WERI-Rb-1 (cell line): Measurements from ENCODE around the gene NELL1.

Experiments used
- DNase-seq: peaks from one replicate; pipeline ENCODE4 v3.0.0-alpha.2; 2020
- H3K27ac ChIP-seq: fragments of 250-450 bp; sonication (Bioruptor Pico); 2 replicates; pipeline ENCODE4 v1.5.1; 2020; ENCODE audit warnings: mild to moderate bottlenecking, moderate library complexity
- H3K27me3 ChIP-seq: fragments of 250-450 bp; sonication (Bioruptor Pico); 2 replicates; pipeline ENCODE4 v1.5.1; 2021; ENCODE audit warnings: mild to moderate bottlenecking, low read depth, moderate library complexity; ENCODE audit not compliant: insufficient read depth, severe bottlenecking
- H3K36me3 ChIP-seq: fragments of 250-450 bp; sonication (Bioruptor Pico); 2 replicates; pipeline ENCODE4 v1.5.1; 2020; ENCODE audit warnings: mild to moderate bottlenecking, moderate library complexity
- H3K4me3 ChIP-seq: 2 replicates; pipeline ENCODE4 v1.5.1; 2011; ENCODE audit warnings: low read depth, mild to moderate bottlenecking, control low read depth, low read length
- H3K9me3 ChIP-seq: fragments of 250-450 bp; sonication (Bioruptor Pico); 2 replicates; pipeline ENCODE4 v1.5.1; 2021; ENCODE audit warnings: mild to moderate bottlenecking, moderate library complexity; ENCODE audit not compliant: severe bottlenecking
- TF ChIP-seq, protein P1 (sequence below): IDR thresholded peaks from 2 replicates; pipeline ENCODE4 v1.5.1; 2011; ENCODE audit warnings: low read depth, mild to moderate bottlenecking, control low read depth, inconsistent platforms, low read length

The NELL1 gene

DNA sequence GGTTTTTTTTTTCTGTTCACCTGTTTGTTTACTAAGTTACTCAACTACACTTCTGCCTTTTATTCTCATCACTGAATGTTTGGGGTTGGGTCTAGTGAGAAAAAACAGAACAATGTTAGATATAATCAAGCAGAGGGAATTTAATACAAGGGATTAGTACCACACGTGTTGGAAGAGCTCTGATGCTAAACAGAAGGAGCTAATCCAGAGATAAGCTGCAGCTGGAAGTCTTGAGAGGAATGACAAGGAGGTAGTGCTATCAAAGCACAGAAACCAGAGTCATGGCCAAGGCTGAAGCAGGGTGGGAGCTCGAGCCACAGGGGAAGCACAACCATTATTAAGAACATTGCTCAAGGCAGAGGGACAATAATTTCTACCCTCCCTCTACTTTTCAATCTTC, 919.4 kb downstream of the NELL1 start:
- Histone ChIP-seq H3K27ac (peak overlapping the region; percentile 50), H3K4me3 (no peak overlapping the region), H3K36me3 (no peaks in the 10 kb centered on the region), H3K27me3 (no peaks in the 10 kb centered on the region), H3K9me3 (no peaks in the 10 kb centered on the region)
- peak; percentile 61 for DNase-seq
- TF ChIP-seq, protein P1, sequence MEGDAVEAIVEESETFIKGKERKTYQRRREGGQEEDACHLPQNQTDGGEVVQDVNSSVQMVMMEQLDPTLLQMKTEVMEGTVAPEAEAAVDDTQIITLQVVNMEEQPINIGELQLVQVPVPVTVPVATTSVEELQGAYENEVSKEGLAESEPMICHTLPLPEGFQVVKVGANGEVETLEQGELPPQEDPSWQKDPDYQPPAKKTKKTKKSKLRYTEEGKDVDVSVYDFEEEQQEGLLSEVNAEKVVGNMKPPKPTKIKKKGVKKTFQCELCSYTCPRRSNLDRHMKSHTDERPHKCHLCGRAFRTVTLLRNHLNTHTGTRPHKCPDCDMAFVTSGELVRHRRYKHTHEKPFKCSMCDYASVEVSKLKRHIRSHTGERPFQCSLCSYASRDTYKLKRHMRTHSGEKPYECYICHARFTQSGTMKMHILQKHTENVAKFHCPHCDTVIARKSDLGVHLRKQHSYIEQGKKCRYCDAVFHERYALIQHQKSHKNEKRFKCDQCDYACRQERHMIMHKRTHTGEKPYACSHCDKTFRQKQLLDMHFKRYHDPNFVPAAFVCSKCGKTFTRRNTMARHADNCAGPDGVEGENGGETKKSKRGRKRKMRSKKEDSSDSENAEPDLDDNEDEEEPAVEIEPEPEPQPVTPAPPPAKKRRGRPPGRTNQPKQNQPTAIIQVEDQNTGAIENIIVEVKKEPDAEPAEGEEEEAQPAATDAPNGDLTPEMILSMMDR: no peak

DNA sequence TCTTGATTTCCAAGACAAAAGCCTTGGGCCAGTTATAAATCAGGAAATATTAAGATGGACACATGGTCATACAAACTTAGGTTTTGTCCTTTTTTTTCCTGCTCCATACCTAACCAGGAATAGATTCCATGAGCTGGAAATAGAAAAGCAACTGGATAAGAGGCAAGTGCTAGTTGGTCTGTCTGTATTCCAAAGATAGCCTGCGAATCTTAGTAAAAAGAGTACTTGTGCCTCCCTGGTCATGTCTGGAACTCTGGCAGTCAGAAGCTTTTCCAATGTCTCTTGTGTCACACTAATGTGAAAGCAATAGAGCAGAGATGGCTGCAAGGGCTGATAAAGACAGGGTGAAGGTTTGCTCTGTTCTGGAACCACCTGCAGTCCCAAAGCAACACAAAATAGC, 933.3 kb downstream of the NELL1 start:
- H3K27me3 ChIP-seq: no peaks in the 10 kb centered on the region
- no peaks in the 10 kb centered on the region for H3K9me3 ChIP-seq
- no peak for DNase-seq
- no peaks in the 10 kb centered on the region for H3K36me3 ChIP-seq
- H3K4me3 ChIP-seq: no peak overlapping the region
- no peak overlapping the region for H3K27ac ChIP-seq
- TF ChIP-seq, protein P1: no peak

DNA sequence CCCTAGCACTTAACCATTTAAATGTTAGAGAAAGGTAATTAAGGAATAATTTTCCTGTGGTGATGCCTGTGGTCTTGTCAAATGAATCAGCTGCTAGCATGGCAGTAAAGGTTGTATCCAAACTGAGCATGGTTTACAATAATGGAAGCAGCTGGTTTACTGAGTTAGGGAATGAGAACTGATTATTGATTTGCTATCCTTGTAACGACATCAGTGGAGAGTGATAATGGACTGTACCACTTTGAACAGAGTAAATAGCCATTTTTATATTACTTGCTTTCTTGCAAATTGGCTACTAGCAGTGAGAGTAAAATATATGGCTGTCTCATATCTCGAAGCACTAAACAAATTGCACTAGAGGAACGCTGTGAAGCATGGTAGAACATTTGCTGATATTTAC, 934.5 kb downstream of the NELL1 start:
- Histone ChIP-seq H3K27ac (no peak overlapping the region), H3K4me3 (no peak overlapping the region), H3K9me3 (no peaks in the 10 kb centered on the region), H3K27me3 (no peaks in the 10 kb centered on the region), H3K36me3 (no peaks in the 10 kb centered on the region)
- TF ChIP-seq, protein P1: no peak
- no peak for DNase-seq

DNA sequence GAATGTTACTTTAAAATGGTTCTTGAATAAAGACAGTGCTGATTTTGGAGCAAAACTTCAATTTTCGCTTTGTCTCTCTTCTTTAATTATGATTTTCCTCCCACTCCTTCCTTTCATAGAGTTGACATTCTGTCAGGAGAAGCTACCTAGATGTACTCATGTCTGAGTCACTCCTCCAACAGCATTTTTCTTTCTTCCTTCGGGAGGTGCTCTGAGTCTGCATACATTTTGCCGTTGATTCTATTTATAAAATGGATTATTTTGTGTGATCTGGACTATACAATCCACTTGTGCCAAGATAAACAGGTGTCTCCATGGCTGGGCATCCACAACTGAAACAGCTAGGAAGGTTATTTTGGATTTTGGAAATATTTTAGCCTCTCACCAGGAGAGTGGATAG, 935.2 kb downstream of the NELL1 start:
- Histone ChIP-seq H3K27me3 (no peaks in the 10 kb centered on the region), H3K9me3 (no peaks in the 10 kb centered on the region), H3K27ac (no peak overlapping the region), H3K4me3 (no peak overlapping the region), H3K36me3 (no peaks in the 10 kb centered on the region)
- no peak for DNase-seq
- TF ChIP-seq, protein P1: no peak

DNA sequence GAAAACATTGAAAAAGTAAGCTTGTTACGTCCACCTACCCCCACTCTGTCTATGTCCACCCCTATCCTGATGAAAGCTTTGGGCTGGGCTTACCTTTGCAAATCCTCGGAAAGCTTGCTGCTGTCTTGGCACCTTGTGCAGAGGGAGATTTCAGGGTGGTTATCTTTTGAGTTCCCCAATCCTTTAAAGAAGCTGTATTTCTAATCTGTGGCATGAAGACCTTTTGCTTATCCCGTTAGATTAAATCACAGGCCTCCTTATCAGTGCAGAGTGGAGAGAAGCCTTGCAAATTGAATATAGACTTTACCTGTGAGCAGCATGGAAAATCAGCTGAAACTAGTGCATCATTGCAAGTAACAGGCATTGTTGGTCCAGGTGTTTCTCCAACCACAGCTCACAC, 942.9 kb downstream of the NELL1 start:
- no peak overlapping the region for H3K27ac ChIP-seq
- TF ChIP-seq, protein P1: no peak
- no peaks in the 10 kb centered on the region for H3K27me3 ChIP-seq
- no peak overlapping the region for H3K4me3 ChIP-seq
- DNase-seq: peak; percentile 34
- no peaks in the 10 kb centered on the region for H3K9me3 ChIP-seq
- no peaks in the 10 kb centered on the region for H3K36me3 ChIP-seq

DNA sequence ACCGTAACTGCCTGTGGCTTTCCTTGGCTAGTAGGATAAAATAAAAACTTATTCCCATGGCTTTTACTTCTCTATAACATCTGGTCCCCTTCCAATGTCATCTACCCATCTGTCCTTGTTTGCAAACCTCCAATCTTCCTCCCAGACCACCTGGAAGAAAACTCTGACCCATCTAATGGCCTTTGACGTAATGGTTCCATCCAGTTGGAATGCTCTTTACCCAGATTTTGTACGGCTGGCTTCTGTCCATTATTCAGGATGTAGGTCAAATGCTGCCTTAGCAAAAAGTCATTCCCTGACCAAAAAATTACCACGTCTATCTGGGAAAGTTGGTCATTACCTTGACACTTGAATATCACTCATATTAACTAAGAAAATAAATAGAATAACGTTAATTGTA, 945.6 kb downstream of the NELL1 start:
- Histone ChIP-seq H3K36me3 (no peaks in the 10 kb centered on the region), H3K9me3 (no peaks in the 10 kb centered on the region), H3K27ac (no peak overlapping the region), H3K4me3 (no peak overlapping the region), H3K27me3 (no peaks in the 10 kb centered on the region)
- TF ChIP-seq, protein P1: no peak
- no peak for DNase-seq
